Fibroblast of lung (primary cell): ENCODE results near the gene THPO.

ENCODE experiments used
- CTCF ChIP-seq, 2 donors: IDR thresholded peaks in 1 of 2; conservative IDR thresholded peaks in 1 of 2; 1 replicate in 1 of 2; 2 replicates in 1 of 2; pipeline ENCODE4 v1.5.1; 2011 to 2012; ENCODE audit warnings: low read length in 2 of 2, control low read depth in 1 of 2, inconsistent platforms in 1 of 2, low read depth in 1 of 2, mild to moderate bottlenecking in 1 of 2
- EZH2 ChIP-seq: IDR thresholded peaks from 2 replicates; pipeline ENCODE4 v1.5.1; 2012; ENCODE audit warnings: low read length, control low read depth, mild to moderate bottlenecking; ENCODE audit errors: missing control alignments

GRCh38 chr3:184399410-184399809, 21.4 kb upstream of the THPO start:
- no peak for TF ChIP-seq CTCF (conservative IDR thresholded peaks at IDR 0.05 in 1 of 2, IDR thresholded peaks at IDR 0.05 in 1 of 2; ENCODE audit: low read depth in 1 of 2, low read length in 2 of 2)
- no peak for TF ChIP-seq EZH2
